Muscle of arm (tissue), 12 donors: ENCODE measurements around the gene ALX3. TPM values are rescaled to one million over a fixed set of nuclear protein-coding genes. Genes with fewer than 3 reads are reported as not detected.
"Not testable (repeated sequence)": the region's sequence is repeated elsewhere in the genome, so short reads cannot be mapped to it uniquely, and the experiment has no call there.

ENCODE experiments used
- DNase-seq: peaks from one replicate; pipeline ENCODE4 v3.0.0-alpha.2; 2013
- polyA plus RNA-seq, 12 donors: library from polyadenylated mRNA; unstranded; fragments of 120-200 nt; gene quantifications; one replicate each; pipeline ENCODE4 v1.2.1, GENCODE V29; 2013; ENCODE audit not compliant: insufficient read length in 12 of 12

Gene ALX3
- polyA plus RNA-seq, 12 donors, result 0.10 to 1.2 TPM; not detected in 10

GRCh38 chr1:110089561-110090275, 19.2 kb upstream of the ALX3 start:
- no peak for DNase-seq

- no peak for DNase-seq
Observed at GRCh38 chr1:110088739-110089316, 18.4 kb upstream of the ALX3 start.

GRCh38 chr1:110087812-110088738, 17.6 kb upstream of the ALX3 start:
- DNase-seq, result no peak

DNA sequence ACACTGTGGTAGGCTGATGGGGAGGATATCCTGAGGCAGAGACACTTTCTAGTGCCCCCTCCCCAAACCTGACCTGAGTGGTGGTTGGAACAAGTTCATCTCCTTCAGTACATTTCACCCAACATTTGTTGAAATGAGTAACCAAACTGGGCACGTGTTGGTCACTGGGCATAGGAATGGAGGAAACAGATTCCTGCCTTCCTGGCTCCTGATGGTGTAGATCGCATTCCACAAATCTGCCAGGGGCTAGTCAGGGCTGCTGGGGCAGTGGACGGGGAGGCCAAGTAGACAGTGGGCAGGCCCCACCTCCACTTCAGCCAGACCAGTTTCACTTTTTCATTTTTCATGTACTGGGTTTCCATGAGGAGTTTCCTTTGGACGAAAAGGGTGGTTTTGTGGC, 16.5 kb upstream of the ALX3 start:
- no peak for DNase-seq

DNA sequence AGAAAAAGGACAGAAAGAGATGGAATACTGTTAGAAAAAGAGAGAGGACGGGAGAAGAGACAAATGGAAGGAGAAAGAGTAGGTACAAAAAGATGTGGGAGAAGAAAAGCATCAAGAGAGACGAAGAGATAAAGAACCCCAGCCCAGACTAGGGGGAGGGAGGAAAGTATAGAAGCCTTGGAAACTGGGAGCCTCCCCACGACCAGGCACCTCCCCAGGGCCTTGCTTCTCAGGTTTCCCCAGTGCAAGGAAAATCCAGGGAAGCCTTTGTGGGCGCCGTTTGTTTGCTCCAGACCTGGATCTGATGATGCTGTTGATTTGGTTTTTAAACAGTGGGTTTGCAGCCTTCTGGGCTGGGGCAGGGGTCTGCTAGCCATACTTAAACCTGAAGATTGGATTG, 15.2 kb upstream of the ALX3 start:
- DNase-seq, result no peak

DNA sequence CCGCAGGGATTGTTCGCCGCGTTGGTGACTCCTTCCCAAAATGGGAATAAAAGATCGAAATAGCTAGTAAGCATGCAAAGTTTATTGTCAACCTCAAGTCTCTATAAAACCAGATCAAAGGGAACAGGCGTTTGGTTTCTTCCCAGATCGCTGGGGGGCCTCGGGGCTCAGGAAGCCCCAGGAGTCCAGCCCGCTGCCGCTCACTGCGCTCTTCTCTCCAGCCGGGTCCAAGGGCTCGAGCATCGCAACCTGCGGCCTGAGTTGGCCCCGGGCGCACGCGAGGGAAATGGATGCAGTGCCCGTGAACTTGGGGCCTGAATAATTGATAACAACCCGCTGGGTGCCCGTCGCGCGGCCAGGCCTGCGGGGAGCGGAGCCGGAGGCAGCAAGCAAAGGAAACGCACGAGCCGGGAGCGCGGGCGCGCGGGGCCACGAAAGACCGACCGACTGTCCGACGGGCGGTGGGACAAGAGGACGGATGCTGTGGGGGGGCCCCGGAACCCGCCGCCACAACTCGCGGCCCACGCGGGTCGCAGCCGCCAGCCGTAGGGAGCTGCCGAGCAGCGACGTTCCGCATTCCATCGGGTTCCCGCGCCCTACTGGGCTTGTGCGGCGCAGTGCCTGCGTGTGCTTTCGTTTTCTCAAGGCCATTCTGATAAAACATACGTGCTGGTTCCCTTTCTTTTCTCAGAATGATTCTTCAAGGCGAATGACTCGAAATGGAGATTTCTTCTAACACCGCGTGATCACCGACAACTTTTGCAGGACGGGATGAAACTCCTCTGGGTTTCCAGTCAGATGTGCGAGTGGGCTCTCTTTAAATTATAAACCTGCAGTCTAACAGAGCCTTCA, 14.0 kb upstream of the ALX3 start:
- no peak for DNase-seq

DNA sequence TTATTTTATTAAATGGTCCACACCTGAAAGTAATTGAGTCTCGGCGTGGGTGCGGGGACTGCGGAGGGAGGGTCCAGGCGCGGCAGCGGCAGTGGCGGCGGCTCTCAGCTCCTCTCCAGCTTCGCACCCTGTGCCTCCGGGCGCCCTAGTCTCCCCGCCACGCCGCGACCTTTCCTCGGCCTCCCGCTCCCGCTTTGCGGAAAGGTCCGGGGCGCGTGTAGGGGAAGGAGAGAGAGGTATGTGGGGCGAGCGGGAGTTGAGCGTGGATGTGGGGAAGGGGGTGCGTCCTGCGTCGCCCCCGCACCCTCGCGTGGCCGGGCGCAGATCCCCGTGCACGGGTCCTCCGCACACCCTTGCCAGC, 13.4 kb upstream of the ALX3 start:
- no peak for DNase-seq

DNA sequence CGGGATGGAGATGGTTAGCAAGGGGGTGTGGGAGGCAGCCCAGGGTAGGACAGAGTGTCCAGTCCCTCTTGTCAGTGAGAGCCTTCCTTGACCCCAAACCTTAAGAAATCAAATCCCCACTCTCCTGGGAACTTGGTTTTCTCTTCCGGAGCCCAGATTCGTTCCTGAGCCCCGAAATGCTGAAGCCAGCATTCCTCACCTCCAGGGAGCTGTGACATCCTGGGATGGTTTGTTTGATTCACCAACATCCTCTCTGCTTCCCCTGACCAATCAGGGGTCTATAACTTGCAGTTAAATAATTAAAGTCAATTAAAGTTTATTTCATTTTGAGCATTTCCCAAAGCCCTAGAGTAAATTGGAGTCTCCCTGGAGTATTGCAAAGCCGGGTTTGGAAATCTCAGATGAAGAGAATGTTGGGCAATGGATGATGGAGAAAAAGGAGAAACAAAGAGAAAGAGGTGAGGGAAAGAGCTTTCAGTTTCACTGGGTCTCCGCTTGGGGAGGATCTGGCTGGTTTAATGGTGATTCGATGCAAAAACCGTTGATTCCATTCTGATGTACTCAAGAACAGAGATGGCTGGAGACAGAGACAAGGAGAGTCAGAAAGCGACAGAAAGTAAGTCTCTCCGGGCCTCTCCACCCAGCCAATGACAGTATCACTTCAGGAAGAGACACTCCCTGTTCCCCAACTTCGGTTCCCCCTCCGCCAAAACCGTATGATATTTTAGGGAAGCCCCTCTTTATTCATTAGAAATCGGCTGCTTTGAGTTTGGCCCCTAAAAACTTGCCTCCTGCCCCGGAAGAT, 12.8 kb upstream of the ALX3 start:
- no peak for DNase-seq

DNA sequence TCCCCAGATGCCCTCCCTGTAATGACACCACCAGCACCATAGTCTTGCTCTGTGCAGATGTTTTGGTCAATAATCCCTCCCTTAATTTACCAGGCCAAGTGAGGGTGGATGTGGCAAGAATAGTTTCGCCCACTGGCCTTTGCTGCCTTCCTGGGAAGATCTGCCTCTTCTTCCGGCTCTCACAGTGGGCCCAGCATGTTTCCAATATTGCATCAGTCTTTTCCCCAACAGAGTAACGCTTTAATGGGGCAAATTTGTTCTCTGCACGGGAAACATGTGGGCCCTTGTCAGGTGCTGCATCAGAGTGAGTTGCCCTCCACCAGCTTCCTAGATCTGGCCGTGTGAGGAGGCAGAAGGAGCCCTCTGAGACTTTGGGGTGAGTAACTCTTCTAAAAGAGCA, 12.0 kb upstream of the ALX3 start:
- no peak for DNase-seq

DNA sequence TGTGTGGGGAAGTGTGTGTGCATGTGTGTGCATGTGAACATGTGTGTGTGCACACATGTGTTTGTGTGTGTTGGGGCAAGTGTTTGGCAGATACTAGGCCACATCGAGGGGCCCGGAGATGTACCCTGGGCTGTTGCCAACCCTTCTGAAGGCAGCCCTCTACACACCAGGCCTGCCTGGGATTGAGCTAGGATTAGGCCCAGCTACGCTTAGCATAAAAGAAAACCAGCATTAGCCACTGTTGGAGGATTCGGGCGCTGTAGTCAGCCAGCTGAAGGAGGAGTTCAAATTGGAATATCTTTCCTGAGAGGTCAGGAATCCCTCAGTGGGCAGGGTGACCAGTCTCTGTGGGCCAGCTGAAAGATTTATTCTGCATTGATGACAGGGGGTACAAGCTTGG, 10.6 kb upstream of the ALX3 start:
- no peak for DNase-seq

DNA sequence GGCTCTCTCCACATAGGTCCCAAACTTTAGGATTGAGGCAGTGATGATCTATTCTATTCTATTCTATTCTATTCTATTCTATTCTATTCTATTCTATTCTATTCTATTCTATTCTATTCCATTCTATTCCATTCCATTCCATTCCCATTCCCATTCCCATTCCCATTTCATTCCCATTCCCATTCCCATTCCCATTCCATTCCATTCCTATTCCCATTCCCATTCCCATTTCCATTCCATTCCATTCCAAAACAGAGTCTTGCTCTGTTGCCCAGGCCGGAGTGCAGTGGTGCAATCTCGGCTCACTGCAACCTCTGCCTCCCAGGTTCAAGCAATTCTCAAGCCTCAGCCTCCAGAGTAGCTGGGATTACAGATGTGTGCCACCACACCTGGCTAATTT, 9.5 kb upstream of the ALX3 start:
- DNase-seq, result not testable (repeated sequence)

- no peak for DNase-seq
Observed at GRCh38 chr1:110076789-110077500, 6.5 kb upstream of the ALX3 start.

DNA sequence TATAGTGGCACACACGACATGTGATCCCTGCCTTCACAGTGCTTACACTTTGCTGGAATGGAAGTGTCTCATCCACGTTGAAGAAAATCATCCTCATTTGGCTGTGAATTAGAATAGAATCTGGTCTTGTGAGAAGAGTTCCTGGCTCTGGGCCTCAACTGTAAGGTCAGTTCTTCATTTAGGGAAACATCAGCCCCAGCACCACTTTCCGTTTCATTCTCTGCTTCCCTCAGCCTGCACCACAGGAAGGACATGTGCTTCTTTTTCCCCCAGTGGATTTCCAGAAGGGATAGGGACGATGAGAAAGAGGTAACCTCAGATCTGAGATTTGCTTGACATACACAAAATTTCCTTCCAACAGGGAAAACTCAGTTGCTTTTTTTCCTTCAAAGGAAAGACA, 3.7 kb upstream of the ALX3 start:
- DNase-seq, result no peak

- no peak for DNase-seq
Observed at GRCh38 chr1:110070282-110070669, 196 bp downstream of the ALX3 start.

DNA sequence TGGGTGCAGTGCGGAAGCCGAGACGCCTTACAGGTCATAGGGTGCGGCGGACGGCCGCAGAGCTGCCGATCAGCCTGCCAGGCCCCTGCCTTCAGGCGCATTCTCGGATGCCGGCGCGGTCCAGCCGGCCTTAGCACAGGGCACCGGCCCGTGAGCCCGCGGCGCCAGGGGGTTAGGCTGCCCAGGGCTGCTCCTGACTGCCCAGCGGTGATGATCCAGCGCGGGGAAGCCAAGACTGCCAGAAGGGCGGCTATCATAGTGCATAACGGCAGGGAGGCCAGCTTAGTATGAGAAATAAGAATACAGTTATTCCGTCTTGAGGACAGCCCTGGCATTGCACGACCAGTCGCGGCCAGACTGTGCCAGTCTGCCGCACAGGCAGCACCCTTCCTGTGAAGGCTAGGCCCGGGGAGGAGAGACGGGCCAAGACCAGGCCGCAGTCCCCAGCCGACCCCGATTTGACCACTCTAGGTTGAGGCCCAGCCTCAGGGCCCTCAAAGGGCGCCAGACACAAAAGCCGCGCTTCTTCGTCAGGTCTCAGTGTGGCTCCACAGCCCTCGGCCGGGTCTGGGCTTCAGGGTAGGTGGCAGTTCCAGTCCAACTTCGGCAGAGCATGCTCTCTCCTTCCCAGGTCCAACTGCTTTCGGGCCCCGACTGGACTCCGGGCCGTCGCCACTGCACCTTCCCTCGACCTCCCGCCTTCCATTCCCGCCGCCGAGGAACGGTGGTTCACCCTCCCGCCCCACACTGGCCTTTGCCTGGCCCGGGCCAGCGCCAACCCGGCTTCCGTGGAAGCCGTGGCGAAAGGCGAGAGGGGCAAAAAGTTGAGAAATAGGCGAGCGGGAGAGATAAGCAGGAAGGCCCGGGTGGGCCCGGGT, 829 bp downstream of the ALX3 start:
- no peak for DNase-seq

- peak; percentile 19 for DNase-seq
Observed at GRCh38 chr1:110068646-110069403, 1.6 kb downstream of the ALX3 start.

DNA sequence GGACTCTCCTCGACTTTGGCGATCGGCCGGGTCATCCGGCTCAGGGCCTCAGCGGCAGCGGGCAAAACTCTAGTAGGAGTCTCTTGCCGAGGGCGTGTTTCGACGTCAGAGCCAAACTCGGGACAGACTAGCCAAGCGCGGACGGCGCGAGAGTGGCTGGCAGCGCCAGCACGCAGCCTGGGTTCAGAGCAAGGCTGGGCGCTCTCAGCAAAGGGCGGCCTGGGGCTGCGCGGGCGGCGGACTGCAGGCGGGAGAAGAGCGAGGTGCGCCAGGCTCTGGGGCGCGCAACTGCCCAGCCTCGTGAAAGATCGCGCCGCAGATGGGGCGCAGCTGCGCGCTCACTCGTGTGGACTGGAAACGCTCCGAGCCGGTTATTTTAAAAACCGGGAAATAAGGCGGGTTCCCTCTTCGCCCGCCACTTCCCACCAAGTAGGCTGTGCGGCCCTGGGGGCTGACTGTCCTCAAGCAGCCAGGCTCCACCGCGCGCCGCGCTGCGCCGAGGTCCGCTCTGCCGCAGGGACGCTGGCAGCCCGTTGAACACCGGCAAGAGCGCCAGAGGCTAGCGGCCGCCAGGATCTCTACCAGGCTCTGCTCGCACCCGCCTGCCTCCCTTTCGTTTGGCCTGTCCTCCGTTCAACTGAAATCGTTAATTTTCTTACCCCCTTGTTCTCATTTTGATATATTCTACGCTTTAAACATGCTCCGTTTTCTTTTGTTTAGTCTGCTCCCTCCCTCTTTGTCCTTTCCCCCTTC, 2.4 kb downstream of the ALX3 start:
- DNase-seq, result peak; percentile 15

GRCh38 chr1:110067479-110067892, 3.0 kb downstream of the ALX3 start:
- DNase-seq, result no peak
